GM21367 (cell line): Measurements from ENCODE around the gene ENAH.

Experiments
- ATAC-seq: cut with Tn5 transposase; IDR thresholded peaks from one replicate; pipeline ENCODE4 v1.9.1; 2021; ENCODE audit not compliant: unreplicated experiment

ENAH gene

GRCh38 chr1:225572422-225572821 is 80.5 kb downstream of the ENAH start:
- ATAC-seq = no peak

GRCh38 chr1:225567789-225568188 is 85.1 kb downstream of the ENAH start:
- no peak for ATAC-seq

- no peak for ATAC-seq
Observed at GRCh38 chr1:225565847-225566246, 87.1 kb downstream of the ENAH start.

GRCh38 chr1:225561675-225562074 is 91.2 kb downstream of the ENAH start:
- no peak for ATAC-seq

GRCh38 chr1:225559902-225560301 is 93.0 kb downstream of the ENAH start:
- no peak for ATAC-seq

GRCh38 chr1:225559326-225559725 is 93.6 kb downstream of the ENAH start:
- no peak for ATAC-seq

GRCh38 chr1:225556694-225557093 is 96.2 kb downstream of the ENAH start:
- ATAC-seq = no peak

- no peak for ATAC-seq
Observed at GRCh38 chr1:225555821-225556220, 97.1 kb downstream of the ENAH start.

- ATAC-seq = no peak
Observed at GRCh38 chr1:225554216-225554812, 98.6 kb downstream of the ENAH start.

GRCh38 chr1:225549821-225550220 is 103.1 kb downstream of the ENAH start:
- ATAC-seq = no peak

GRCh38 chr1:225548140-225548857 is 104.6 kb downstream of the ENAH start:
- no peak for ATAC-seq

- ATAC-seq = no peak
Observed at GRCh38 chr1:225545649-225546048, 107.3 kb downstream of the ENAH start.

GRCh38 chr1:225544924-225545323 is 108.0 kb downstream of the ENAH start:
- no peak for ATAC-seq

- ATAC-seq = no peak
Observed at GRCh38 chr1:225544263-225544662, 108.7 kb downstream of the ENAH start.

- no peak for ATAC-seq
Observed at GRCh38 chr1:225543350-225543749, 109.6 kb downstream of the ENAH start.

GRCh38 chr1:225541383-225541782 is 111.5 kb downstream of the ENAH start:
- ATAC-seq = no peak

GRCh38 chr1:225539575-225539974 is 113.3 kb downstream of the ENAH start:
- no peak for ATAC-seq

- ATAC-seq = no peak
Observed at GRCh38 chr1:225539069-225539468, 113.9 kb downstream of the ENAH start.

GRCh38 chr1:225537554-225538251 is 115.2 kb downstream of the ENAH start:
- ATAC-seq = no peak

GRCh38 chr1:225535280-225535679 is 117.6 kb downstream of the ENAH start:
- no peak for ATAC-seq

GRCh38 chr1:225534772-225535171 is 118.2 kb downstream of the ENAH start:
- no peak for ATAC-seq

- no peak for ATAC-seq
Observed at GRCh38 chr1:225534135-225534534, 118.8 kb downstream of the ENAH start.
